GM12873 (cell line): ENCODE results near the gene NLRP5.

ENCODE experiments used
- TF ChIP-seq, protein P1 (sequence below): IDR thresholded peaks from 2 replicates; pipeline ENCODE4 v1.5.1; 2012; ENCODE audit warnings: low read depth, mild to moderate bottlenecking, moderate library complexity, low read length, control low read depth; ENCODE audit not compliant: insufficient read depth; ENCODE audit errors: missing control alignments

NLRP5 gene

DNA sequence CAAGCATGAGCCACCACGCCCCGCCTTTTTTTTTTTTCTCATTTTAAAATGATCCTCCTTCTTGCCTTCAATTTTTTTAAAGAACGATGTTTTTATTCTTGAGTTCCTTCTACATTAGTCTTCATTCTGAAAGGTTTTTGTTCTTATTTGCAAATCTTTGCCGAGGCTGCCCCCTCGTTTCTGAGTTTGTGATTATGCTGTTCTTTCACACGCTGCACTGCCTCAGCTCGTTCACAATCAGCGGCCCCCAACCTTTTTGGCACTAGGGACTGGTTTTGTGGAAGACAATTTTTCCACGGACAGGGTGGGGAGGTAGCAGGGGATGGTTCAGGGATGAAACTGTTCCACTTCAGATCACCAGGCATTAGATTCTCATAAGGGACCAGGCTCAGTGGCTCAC lies 107.9 kb downstream of the NLRP5 start:
- TF ChIP-seq, protein P1, sequence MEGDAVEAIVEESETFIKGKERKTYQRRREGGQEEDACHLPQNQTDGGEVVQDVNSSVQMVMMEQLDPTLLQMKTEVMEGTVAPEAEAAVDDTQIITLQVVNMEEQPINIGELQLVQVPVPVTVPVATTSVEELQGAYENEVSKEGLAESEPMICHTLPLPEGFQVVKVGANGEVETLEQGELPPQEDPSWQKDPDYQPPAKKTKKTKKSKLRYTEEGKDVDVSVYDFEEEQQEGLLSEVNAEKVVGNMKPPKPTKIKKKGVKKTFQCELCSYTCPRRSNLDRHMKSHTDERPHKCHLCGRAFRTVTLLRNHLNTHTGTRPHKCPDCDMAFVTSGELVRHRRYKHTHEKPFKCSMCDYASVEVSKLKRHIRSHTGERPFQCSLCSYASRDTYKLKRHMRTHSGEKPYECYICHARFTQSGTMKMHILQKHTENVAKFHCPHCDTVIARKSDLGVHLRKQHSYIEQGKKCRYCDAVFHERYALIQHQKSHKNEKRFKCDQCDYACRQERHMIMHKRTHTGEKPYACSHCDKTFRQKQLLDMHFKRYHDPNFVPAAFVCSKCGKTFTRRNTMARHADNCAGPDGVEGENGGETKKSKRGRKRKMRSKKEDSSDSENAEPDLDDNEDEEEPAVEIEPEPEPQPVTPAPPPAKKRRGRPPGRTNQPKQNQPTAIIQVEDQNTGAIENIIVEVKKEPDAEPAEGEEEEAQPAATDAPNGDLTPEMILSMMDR: no peak

DNA sequence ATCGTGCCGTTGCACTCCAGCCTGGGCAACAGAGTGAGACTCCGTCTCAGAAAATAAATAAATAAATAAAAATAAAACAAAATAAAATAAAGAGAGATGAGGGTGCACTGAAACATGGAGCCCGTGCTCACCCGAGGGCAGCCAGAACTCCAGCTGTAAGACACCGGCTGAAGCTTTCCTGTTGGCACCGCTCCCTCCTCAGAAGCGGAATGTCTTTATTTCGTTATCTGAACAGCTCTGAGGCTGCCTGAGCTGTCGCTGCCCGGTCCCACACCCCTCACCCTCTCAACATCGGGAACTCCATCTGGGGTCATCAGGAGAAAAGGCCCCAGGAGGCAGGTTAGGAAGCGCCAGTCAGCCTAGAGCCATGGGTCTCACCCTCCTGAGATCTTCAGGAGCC lies 110.1 kb downstream of the NLRP5 start:
- TF ChIP-seq, protein P1: no peak

DNA sequence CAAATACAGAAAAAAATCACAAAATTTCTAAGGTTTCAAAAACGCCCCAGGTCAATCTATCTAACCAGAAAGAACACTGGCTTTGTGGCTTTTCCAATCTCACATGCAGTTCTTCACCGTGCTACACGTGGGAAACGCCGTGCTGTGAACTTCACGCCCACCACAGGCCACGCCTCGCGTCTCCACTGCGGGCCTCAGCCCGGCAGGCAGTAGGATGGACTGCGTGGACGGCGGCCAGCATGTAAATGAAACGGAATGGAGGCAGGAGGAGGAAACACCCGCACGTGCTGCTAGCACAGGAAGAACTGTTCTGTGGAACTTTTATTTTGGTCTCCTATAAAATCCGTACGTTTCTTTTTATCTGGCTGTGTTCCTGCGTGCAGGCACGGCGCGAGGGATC lies 110.7 kb downstream of the NLRP5 start:
- TF ChIP-seq, protein P1: no peak

DNA sequence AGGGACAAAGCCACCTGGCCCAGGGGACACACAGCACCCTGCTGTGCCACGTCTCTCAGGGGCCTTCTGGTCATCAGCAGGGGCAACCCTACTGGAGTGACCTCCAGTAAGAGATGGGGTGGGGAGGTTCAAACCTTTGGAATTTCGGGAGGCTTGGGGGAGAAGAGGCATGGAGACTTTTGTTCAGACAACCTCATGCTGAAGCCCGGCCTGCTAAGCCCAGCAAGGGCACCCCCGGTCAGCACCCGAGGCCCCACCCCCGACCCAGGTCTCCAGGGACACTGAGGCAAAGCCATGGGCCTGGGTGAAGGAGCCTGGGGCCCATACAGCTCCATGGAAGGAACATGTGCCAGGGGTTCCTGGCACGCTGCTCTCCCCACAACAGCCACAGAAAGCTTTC lies 111.2 kb downstream of the NLRP5 start:
- TF ChIP-seq, protein P1: no peak

GRCh38 chr19:56098731-56099568 lies 112.4 kb downstream of the NLRP5 start:
- TF ChIP-seq, protein P1: no peak

- TF ChIP-seq, protein P1: no peak
Observed at GRCh38 chr19:56099638-56100539, 113.3 kb downstream of the NLRP5 start.

DNA sequence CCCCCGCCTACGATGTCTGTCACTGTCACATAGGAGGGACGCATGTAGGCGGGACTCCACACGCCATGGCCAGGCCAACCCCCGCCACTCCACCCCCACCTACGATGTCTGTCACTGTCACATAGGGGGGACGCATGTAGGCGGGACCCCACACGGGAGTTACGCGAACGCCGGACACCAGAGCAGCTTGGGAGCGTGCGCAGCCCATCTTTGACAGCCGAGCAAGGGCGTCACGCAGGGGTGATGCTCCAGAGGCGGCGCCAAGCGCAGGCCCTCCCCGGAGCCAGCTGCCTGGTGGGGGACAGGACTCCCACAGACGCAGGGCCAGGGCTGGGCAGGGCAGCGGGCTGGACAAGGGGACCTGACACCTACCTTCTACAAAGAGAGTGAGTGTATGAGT lies 114.5 kb downstream of the NLRP5 start:
- TF ChIP-seq, protein P1: no peak
